Lung (tissue), 12 donors: ENCODE results near the gene PTPN3. TPM values are rescaled to one million over a fixed set of nuclear protein-coding genes. Genes with fewer than 3 reads are reported as not detected.

ENCODE experiments used
- ATAC-seq: fragments of 200-7000 bp; cut with Tn5 transposase; one replicate; pipeline ENCODE4 v1.9.1; 2020; ENCODE audit warnings: moderate number of reproducible peaks; ENCODE audit not compliant: insufficient read depth, low FRiP score
- DNase-seq, 3 donors: peaks; one replicate each; pipeline ENCODE4 v3.0.0-alpha.2; 2013 to 2017
- H3K27ac ChIP-seq, 2 donors: one replicate each; pipeline ENCODE4 v1.5.1; 2013; ENCODE audit warnings: mild to moderate bottlenecking in 2 of 2, moderate library complexity in 2 of 2, control low read depth in 1 of 2, inconsistent platforms in 1 of 2, low read depth in 1 of 2, low read length in 1 of 2
- H3K27me3 ChIP-seq, 3 donors: one replicate each; pipeline ENCODE4 v1.5.1; 2013; ENCODE audit warnings: low read length in 2 of 3; ENCODE audit not compliant: control insufficient read depth in 3 of 3, insufficient read depth in 3 of 3
- H3K36me3 ChIP-seq, 4 donors: one replicate each; pipeline ENCODE4 v1.5.1; 2013; ENCODE audit warnings: low read length in 4 of 4, mild to moderate bottlenecking in 1 of 4, moderate library complexity in 1 of 4; ENCODE audit not compliant: control insufficient read depth in 4 of 4, insufficient read depth in 4 of 4
- H3K4me1 ChIP-seq, 5 donors: one replicate each; pipeline ENCODE4 v1.5.1; 2013; ENCODE audit warnings: low read length in 5 of 5, mild to moderate bottlenecking in 2 of 5, moderate library complexity in 1 of 5; ENCODE audit not compliant: control insufficient read depth in 5 of 5, insufficient read depth in 5 of 5
- H3K4me3 ChIP-seq: one replicate; pipeline ENCODE4 v1.5.1; 2013; ENCODE audit warnings: mild to moderate bottlenecking, control low read depth, moderate library complexity
- H3K9ac ChIP-seq, 2 donors: one replicate each; pipeline ENCODE4 v1.5.1; 2013; ENCODE audit warnings: low read length in 2 of 2, control low read depth in 1 of 2; ENCODE audit not compliant: insufficient read depth in 1 of 2
- H3K9me3 ChIP-seq, 4 donors: one replicate each; pipeline ENCODE4 v1.5.1; 2013; ENCODE audit warnings: low read length in 3 of 4, mild to moderate bottlenecking in 1 of 4, moderate library complexity in 1 of 4; ENCODE audit not compliant: control insufficient read depth in 4 of 4, insufficient read depth in 3 of 4
- CTCF ChIP-seq: IDR thresholded peaks from 2 replicates; pipeline ENCODE4 v1.5.1; 2012; ENCODE audit warnings: mild to moderate bottlenecking; ENCODE audit errors: control extremely low read depth, extremely low read depth
- WGBS, 2 donors: extraction: QIAGEN DNeasy Blood & Tissue Kit; methylation state at CpG; one replicate each; pipeline ENCODE4 v1.1.7; 2013; 5-methylcytosine and 5-hydroxymethylcytosine counted together
- polyA plus RNA-seq, 2 donors: library from polyadenylated mRNA; stranded (reverse); fragments of 200-250 nt; gene quantifications; one replicate each; pipeline ENCODE4 v1.2.1, GENCODE V29; 2013
- total RNA-seq, 2 donors: library from RNA; depleted of rRNA in 1 of 2; stranded (reverse); fragments of >200 nt in 1 of 2; gene quantifications; one replicate each; pipeline ENCODE4 v1.2.1, GENCODE V29; 2014 to 2021
- donor health status: control.
- donor health status: control.
- donor health status: Bipolar disorder and iron deficiency.
- donor health status: healthy.
- donor health status: DM: yes; HTN: yes; CAD: no.

PTPN3 gene
- total and polyA plus RNA-seq, 4 donors: 5.7 to 16.9 (median 11.2) TPM

- DNase-seq (no peak), ATAC-seq (no peak)
- H3K9me3 ChIP-seq: no peaks in the 10 kb centered on the region
- no peak overlapping the region for H3K27ac ChIP-seq
- peaks cover 0 to 4% (median 0%) of the 10 kb centered on the region in 4 donors for H3K36me3 ChIP-seq
- no peaks in the 10 kb centered on the region for H3K27me3 ChIP-seq
- no peak overlapping the region for H3K4me3 ChIP-seq
- 61 to 62% methylated on average over 8 of the region's 8 CpGs for WGBS, 2 donors
- H3K9ac ChIP-seq: no peak overlapping the region
- no peak for TF ChIP-seq CTCF
- H3K4me1 ChIP-seq: peaks cover 0 to 3% (median 0%) of the 10 kb centered on the region in 5 donors
These were observed 39.5 kb downstream of the PTPN3 start for GRCh38 chr9:109458453-109459211.

- peaks cover 0 to 3% (median 0%) of the 10 kb centered on the region in 5 donors for H3K4me1 ChIP-seq
- 78 to 84% methylated on average over 7 of the region's 7 CpGs for WGBS, 2 donors
- H3K36me3 ChIP-seq: peaks cover 0 to 2% (median 0%) of the 10 kb centered on the region in 4 donors
- H3K27me3 ChIP-seq: no peaks in the 10 kb centered on the region
- DNase-seq (no peak), ATAC-seq (no peak)
- H3K9me3 ChIP-seq: no peaks in the 10 kb centered on the region
- TF ChIP-seq CTCF: no peak
- no peak overlapping the region for H3K27ac ChIP-seq
- no peak overlapping the region for H3K9ac ChIP-seq
- H3K4me3 ChIP-seq: no peak overlapping the region
These were observed 41.3 kb downstream of the PTPN3 start for GRCh38 chr9:109456811-109457210.

GRCh38 chr9:109455861-109456260 is 42.2 kb downstream of the PTPN3 start:
- H3K4me1 ChIP-seq: peaks cover 0 to 3% (median 0%) of the 10 kb centered on the region in 5 donors
- peaks cover 0 to 2% (median 0%) of the 10 kb centered on the region in 4 donors for H3K36me3 ChIP-seq
- H3K27ac ChIP-seq: no peak overlapping the region
- ATAC-seq (no peak), DNase-seq (no peak)
- H3K9me3 ChIP-seq: no peaks in the 10 kb centered on the region
- WGBS, 2 donors: 70 to 77% methylated on average over 11 of the region's 11 CpGs
- H3K9ac ChIP-seq: no peak overlapping the region
- no peak overlapping the region for H3K4me3 ChIP-seq
- TF ChIP-seq CTCF: no peak
- no peaks in the 10 kb centered on the region for H3K27me3 ChIP-seq
